GM12878 (cell line): ENCODE measurements around the gene ME3. TPM values are rescaled to one million over a fixed set of nuclear protein-coding genes. Genes with fewer than 3 reads are reported as not detected.

ENCODE experiments used
- ATAC-seq: fragments of 200-7000 bp; cut with Tn5 transposase; 3 replicates; pipeline ENCODE4 v1.9.1; 2020; ENCODE audit warnings: mild to moderate bottlenecking, moderate library complexity
- BruUV-seq: library from RNA; stranded (reverse); fragments of 400-500 nt; replicated peaks from 2 replicates; lab custom pipeline; 2021; lab: Mats Ljungman, UMichigan
- CTCF ChIA-PET: fragments of 300-600 bp; sonication (Branson Sonifier 250); formaldehyde crosslinking; extraction: SDS; loops from one replicate; lab custom pipeline; 2021; ENCODE audit warnings: inconsistent platforms; lab: Yijun Ruan, JAX
- POLR2A ChIA-PET: fragments of 350-600 bp; formaldehyde crosslinking; extraction: SDS; loops from one replicate; lab custom pipeline; 2021; ENCODE audit warnings: inconsistent platforms; lab: Charles Lee
- RAD21 ChIA-PET: fragments of 300-600 bp; sonication (Branson Sonifier 250); formaldehyde crosslinking; loops from one replicate; lab custom pipeline; 2023; ENCODE audit warnings: antibody characterized with exemption; ENCODE audit not compliant: unreplicated experiment; lab: Charles Lee
- SMC1A ChIA-PET: fragments of 300-600 bp; sonication (Branson Sonifier 250); formaldehyde crosslinking; loops from one replicate; lab custom pipeline; 2023; ENCODE audit not compliant: unreplicated experiment, uncharacterized antibody; lab: Charles Lee
- DNase-seq: peaks from one replicate; pipeline ENCODE4 v3.0.0-alpha.2; 2011; ENCODE audit warnings: low read depth, low spot score
- FAIRE-seq: peaks from 3 replicates; lab custom pipeline; 2011; peaks lifted over from hg19 to GRCh38; lab: Jason Lieb, UNC
- H2AFZ ChIP-seq: 2 replicates; pipeline ENCODE4 v1.6.0; 2011; ENCODE audit warnings: low read depth, low read length, control low read depth; ENCODE audit not compliant: control insufficient read depth
- H3K27ac ChIP-seq: 2 replicates; pipeline ENCODE4 v1.5.1; 2011; ENCODE audit warnings: control low read depth; ENCODE audit not compliant: control insufficient read depth, insufficient read depth
- H3K27me3 ChIP-seq, 2 experiments: replicated peaks in 1 of 2; 2 replicates each; pipeline versions ENCODE4 v1.6.0 to v1.6.1; 2011; ENCODE audit warnings: low read length in 1 of 2; ENCODE audit not compliant: control insufficient read depth in 2 of 2, insufficient read depth in 2 of 2
- H3K36me3 ChIP-seq, 2 experiments: 2 replicates each; pipeline ENCODE4 v1.5.1; 2011; ENCODE audit warnings: low read length in 1 of 2; ENCODE audit not compliant: control insufficient read depth in 2 of 2, insufficient read depth in 2 of 2
- H3K4me1 ChIP-seq: 2 replicates; pipeline ENCODE4 v1.6.1; 2011; ENCODE audit warnings: mild to moderate bottlenecking, low read length, moderate library complexity, mixed read lengths; ENCODE audit not compliant: control insufficient read depth, insufficient read depth
- H3K4me2 ChIP-seq: 2 replicates; pipeline ENCODE4 v1.6.0; 2011; ENCODE audit warnings: control low read depth; ENCODE audit not compliant: control insufficient read depth, insufficient read depth
- H3K4me3 ChIP-seq: fragments of 200-600 bp; sonication (generic); 2 replicates; pipeline ENCODE4 v1.5.1; 2016
- H3K79me2 ChIP-seq: 2 replicates; pipeline ENCODE4 v1.6.0; 2011; ENCODE audit warnings: low read length; ENCODE audit not compliant: control insufficient read depth, insufficient read depth
- H3K9ac ChIP-seq: 2 replicates; pipeline ENCODE4 v1.8.0; 2011; ENCODE audit warnings: low read length, control low read depth, mixed read lengths; ENCODE audit not compliant: control insufficient read depth, insufficient read depth
- H3K9me3 ChIP-seq: replicated peaks from 3 replicates; pipeline ENCODE4 v1.5.1; 2011; ENCODE audit warnings: mild to moderate bottlenecking, low read length; ENCODE audit not compliant: control insufficient read depth, insufficient read depth
- H4K20me1 ChIP-seq: 2 replicates; pipeline ENCODE4 v1.6.0; 2011; ENCODE audit not compliant: control insufficient read depth, insufficient read depth
- ATF7 ChIP-seq: fragments of 450-650 bp; IDR thresholded peaks from 2 replicates; pipeline ENCODE4 v1.6.1; 2016; ENCODE audit warnings: low read depth, mild to moderate bottlenecking
- BACH1 ChIP-seq: fragments of 450-650 bp; IDR thresholded peaks from 2 replicates; pipeline ENCODE4 v1.6.1; 2017; ENCODE audit warnings: mild to moderate bottlenecking, borderline replicate concordance
- BCL3 ChIP-seq: IDR thresholded peaks from 2 replicates; pipeline ENCODE4 v1.6.1; 2011; ENCODE audit warnings: borderline replicate concordance, low read depth, mild to moderate bottlenecking, moderate library complexity, low read length; ENCODE audit not compliant: insufficient read depth, poor library complexity, severe bottlenecking
- BMI1 ChIP-seq: fragments of 450-650 bp; IDR thresholded peaks from 2 replicates; pipeline ENCODE4 v1.6.1; 2016; ENCODE audit warnings: mild to moderate bottlenecking, moderate library complexity, borderline replicate concordance
- BRCA1 ChIP-seq: IDR thresholded peaks from 2 replicates; pipeline ENCODE4 v1.6.1; 2011; ENCODE audit warnings: low read depth, low read length, improper control_type of control experiment
- CEBPZ ChIP-seq: fragments of 150-350 bp; IDR thresholded peaks from 2 replicates; pipeline ENCODE4 v1.6.1; 2016; ENCODE audit warnings: low read depth, low read length
- HDAC6 ChIP-seq: fragments of 200-600 bp; sonication (generic); IDR thresholded peaks from one replicate; pipeline ENCODE4 v1.8.0; 2017; ENCODE audit warnings: antibody characterized with exemption; ENCODE audit not compliant: unreplicated experiment
- LARP7 ChIP-seq: fragments of 450-650 bp; IDR thresholded peaks from 2 replicates; pipeline ENCODE4 v1.6.1; 2017; ENCODE audit warnings: mild to moderate bottlenecking
- MYB ChIP-seq: fragments of 150-350 bp; IDR thresholded peaks from 2 replicates; pipeline ENCODE4 v1.6.1; 2014; ENCODE audit warnings: mild to moderate bottlenecking, low read depth, low read length, borderline replicate concordance
- MYC ChIP-seq: IDR thresholded peaks from 2 replicates; pipeline ENCODE4 v1.6.1; 2011; ENCODE audit warnings: mild to moderate bottlenecking, low read length, moderate library complexity, inconsistent platforms; ENCODE audit not compliant: insufficient read depth, insufficient replicate concordance, insufficient read length, severe bottlenecking
- POLR2A ChIP-seq: IDR thresholded peaks from 2 replicates; pipeline ENCODE4 v1.6.1; 2011; ENCODE audit warnings: low read depth, mild to moderate bottlenecking, low read length
- RBBP5 ChIP-seq: fragments of 200-600 bp; sonication (generic); conservative IDR thresholded peaks from 2 replicates; pipeline ENCODE4 v1.6.1; 2016
- SUZ12 ChIP-seq: fragments of 200-600 bp; sonication (generic); IDR thresholded peaks from one replicate; pipeline ENCODE4 v1.6.1; 2018; ENCODE audit warnings: antibody characterized with exemption, mild to moderate bottlenecking; ENCODE audit not compliant: unreplicated experiment
- WRNIP1 ChIP-seq: IDR thresholded peaks from 2 replicates; pipeline ENCODE4 v1.6.1; 2011; ENCODE audit warnings: low read depth, low read length, improper control_type of control experiment, borderline replicate concordance
- ZBED1 ChIP-seq: IDR thresholded peaks from 2 replicates; pipeline ENCODE4 v1.6.1; 2016; ENCODE audit warnings: borderline replicate concordance
- ZBTB11 ChIP-seq: fragments of 450-650 bp; formaldehyde crosslinking; IDR thresholded peaks from 2 replicates; pipeline ENCODE4 v1.5.0; 2022; ENCODE audit warnings: mild to moderate bottlenecking, missing genetic modification characterization
- WGBS: methylation state at CpG from one replicate; pipeline ENCODE4 v1.1.6; 2016; ENCODE audit warnings: low lambda C conversion rate; ENCODE audit not compliant: insufficient replicate concordance, insufficient coverage; ENCODE audit errors: missing lambda C conversion rate; 5-methylcytosine and 5-hydroxymethylcytosine counted together
- in situ Hi-C: fragments of 300-500 bp; cut with MboI; formaldehyde crosslinking; loops from 9 replicates; pipeline ENCODE4 v1.14.3; 2018; ENCODE audit warnings: mixed read lengths
- intact Hi-C: fragments of 100-400 bp; cut with micrococcal nuclease; formaldehyde crosslinking; loops from one replicate; pipeline ENCODE4 v1.14.2; 2022; ENCODE audit not compliant: unreplicated experiment
- polyA plus RNA-seq, 11 experiments: library from polyadenylated mRNA; depleted of rRNA in 4 of 11; unstranded in 6 of 11; stranded (reverse) in 5 of 11; fragments of >200 nt; fragmentation: Nextera tagmentation in 4 of 11; fragmentation: Illumina TruSeq in 1 of 11; extraction: Ambion mirVana in 4 of 11; extraction: Trizol in 1 of 11; gene quantifications; 1 replicate in 1 of 11; 2 replicates in 10 of 11; pipeline versions ENCODE4 v1.2.1 to v1.2.3, GENCODE V29; 2011 to 2016; ENCODE audit warnings: inconsistent platforms in 2 of 11, missing spikeins in 2 of 11, low read depth in 1 of 11
- total RNA-seq, 4 experiments: library from RNA; depleted of rRNA in 3 of 4; stranded (reverse); fragments of >200 nt in 3 of 4; fragmentation: Illumina TruSeq in 1 of 4; extraction: Trizol in 1 of 4; gene quantifications; 2 replicates each; pipeline versions ENCODE4 v1.2.1 to v1.2.3, GENCODE V29; 2013 to 2021

The ME3 gene
- total and polyA plus RNA-seq, 10 of the 15 experiments (the other 5 are each of a cell fraction or from before 2014, with no cell fraction given), result 0.06 to 0.40 (median 0.19) TPM; not detected in 2

GRCh38 chr11:86565801-86566312, 106.6 kb downstream of the ME3 start (continued):
- TF ChIP-seq CEBPZ, result no peak

GRCh38 chr11:86565388-86565787, 107.0 kb downstream of the ME3 start:
- Histone ChIP-seq H3K9ac (no peak overlapping the region), H3K27ac (no peak overlapping the region), H3K27me3 (no peaks in the 10 kb centered on the region), H3K4me2 (no peak overlapping the region), H3K36me3 (no peaks in the 10 kb centered on the region), H3K4me3 (no peak overlapping the region), H3K79me2 (no peaks in the 10 kb centered on the region), H3K4me1 (no peaks in the 10 kb centered on the region), H3K9me3 (no peaks in the 10 kb centered on the region), H2AFZ (no peak overlapping the region), H4K20me1 (no peaks in the 10 kb centered on the region)
- POLR2A ChIA-PET, result no interaction called here
- intact Hi-C loops, result no loop called here
- 0% methylated on average over 1 of the region's 1 CpG for WGBS
- CTCF ChIA-PET, result interaction anchor here (1.5 kb wide), 1 partner anchor 10 kb away, joined by 4 read pairs; no protein-coding TSS in a partner anchor
- SMC1A ChIA-PET, result no interaction called here
- RAD21 ChIA-PET, result no interaction called here
- ATAC-seq (no peak), DNase-seq (no peak), FAIRE-seq (no peak)
- in situ Hi-C loops, result no loop called here
- no TSS peak for BruUV-seq
- no peak for TF ChIP-seq SUZ12
- TF ChIP-seq MYB, result no peak
- no peak for TF ChIP-seq ZBED1
- no peak for TF ChIP-seq POLR2A
- TF ChIP-seq MYC, result no peak
- TF ChIP-seq BACH1, result no peak
- no peak for TF ChIP-seq BCL3
- no peak for TF ChIP-seq HDAC6
- no peak for TF ChIP-seq ZBTB11
- no peak for TF ChIP-seq LARP7
- TF ChIP-seq ATF7, result no peak
- no peak for TF ChIP-seq BRCA1
- no peak for TF ChIP-seq WRNIP1
- no peak for TF ChIP-seq BMI1
- TF ChIP-seq RBBP5, result no peak
